ENCODE measurements around the gene LPO. TPM values are rescaled to one million over a fixed set of nuclear protein-coding genes. Genes with fewer than 3 reads are reported as not detected.

The LPO gene
- total RNA-seq, 2 donors from 2014 or later, result not detected

- Mint-ChIP-seq H3K36me3 (ENCODE audit: low read depth) (no peaks in the 10 kb centered on the region), H3K27ac (peak overlapping the region; percentile 56), H3K27me3 (ENCODE audit: insufficient read depth) (peaks cover 9% of the 10 kb centered on the region), H3K4me1 (peaks cover 5% of the 10 kb centered on the region), H3K9me3 (no peaks in the 10 kb centered on the region), H3K4me3 (no peak overlapping the region)
- Histone ChIP-seq H3K9me3 (ENCODE audit: control insufficient read depth, low read length) (no peaks in the 10 kb centered on the region), H3K27ac (ENCODE audit: low read depth, low read length) (no peak overlapping the region), H3K36me3 (ENCODE audit: control insufficient read depth, insufficient read depth, low read length) (no peaks in the 10 kb centered on the region), H3K9ac (ENCODE audit: extremely low read depth, low read length, poor library complexity, severe bottlenecking) (no peak overlapping the region), H3K27me3 (ENCODE audit: control insufficient read depth, insufficient read depth, low read length, poor library complexity, severe bottlenecking) (no peaks in the 10 kb centered on the region), H3K4me3 (ENCODE audit: low read length) (no peak overlapping the region), H3K4me1 (ENCODE audit: control insufficient read depth, insufficient read depth, low read length) (no peaks in the 10 kb centered on the region)
- TF ChIP-seq, protein P1, sequence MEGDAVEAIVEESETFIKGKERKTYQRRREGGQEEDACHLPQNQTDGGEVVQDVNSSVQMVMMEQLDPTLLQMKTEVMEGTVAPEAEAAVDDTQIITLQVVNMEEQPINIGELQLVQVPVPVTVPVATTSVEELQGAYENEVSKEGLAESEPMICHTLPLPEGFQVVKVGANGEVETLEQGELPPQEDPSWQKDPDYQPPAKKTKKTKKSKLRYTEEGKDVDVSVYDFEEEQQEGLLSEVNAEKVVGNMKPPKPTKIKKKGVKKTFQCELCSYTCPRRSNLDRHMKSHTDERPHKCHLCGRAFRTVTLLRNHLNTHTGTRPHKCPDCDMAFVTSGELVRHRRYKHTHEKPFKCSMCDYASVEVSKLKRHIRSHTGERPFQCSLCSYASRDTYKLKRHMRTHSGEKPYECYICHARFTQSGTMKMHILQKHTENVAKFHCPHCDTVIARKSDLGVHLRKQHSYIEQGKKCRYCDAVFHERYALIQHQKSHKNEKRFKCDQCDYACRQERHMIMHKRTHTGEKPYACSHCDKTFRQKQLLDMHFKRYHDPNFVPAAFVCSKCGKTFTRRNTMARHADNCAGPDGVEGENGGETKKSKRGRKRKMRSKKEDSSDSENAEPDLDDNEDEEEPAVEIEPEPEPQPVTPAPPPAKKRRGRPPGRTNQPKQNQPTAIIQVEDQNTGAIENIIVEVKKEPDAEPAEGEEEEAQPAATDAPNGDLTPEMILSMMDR (conservative IDR thresholded peaks at IDR 0.05), result no peak
- no peak for DNase-seq
- 92 to 93% methylated on average over 2 of the region's 2 CpGs for WGBS, 2 experiments (ENCODE audit: insufficient coverage in 1 of 2, insufficient read length in 1 of 2)
Measured at GRCh38 chr17:58289869-58290268, 51.5 kb downstream of the LPO start.

DNA sequence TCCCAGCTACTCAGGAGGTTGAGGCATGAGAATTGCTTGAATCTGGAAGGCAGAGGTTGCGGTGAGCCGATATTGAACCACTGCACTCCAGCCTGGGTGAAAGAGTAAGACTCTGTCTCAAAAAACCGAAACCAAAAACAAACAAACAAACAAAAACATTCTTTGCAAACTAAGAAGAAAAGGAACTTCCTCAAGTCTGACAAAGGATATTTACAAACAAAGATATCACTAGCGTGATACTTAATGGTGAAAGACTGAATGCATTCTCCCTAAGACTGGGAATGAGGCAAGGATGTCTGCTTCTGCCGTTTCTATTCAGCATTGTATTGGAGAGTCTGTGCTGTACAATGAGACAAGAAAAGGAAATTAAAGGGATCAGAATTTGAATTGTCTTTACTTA, 52.9 kb downstream of the LPO start:
- H3K36me3 Mint-ChIP-seq (ENCODE audit: low read depth), result no peaks in the 10 kb centered on the region
- no peak overlapping the region for H3K27ac ChIP-seq (ENCODE audit: low read depth, low read length)
- no peak overlapping the region for H3K4me3 Mint-ChIP-seq
- H3K4me3 ChIP-seq (ENCODE audit: low read length), result no peak overlapping the region
- H3K9me3 Mint-ChIP-seq, result no peaks in the 10 kb centered on the region
- H3K27me3 ChIP-seq (ENCODE audit: control insufficient read depth, insufficient read depth, low read length, poor library complexity, severe bottlenecking), result no peaks in the 10 kb centered on the region
- no peak overlapping the region for H3K9ac ChIP-seq (ENCODE audit: extremely low read depth, low read length, poor library complexity, severe bottlenecking)
- peak; percentile 24 for DNase-seq
- no peaks in the 10 kb centered on the region for H3K9me3 ChIP-seq (ENCODE audit: control insufficient read depth, low read length)
- H3K27ac Mint-ChIP-seq, result no peak overlapping the region
- TF ChIP-seq, protein P1 (conservative IDR thresholded peaks at IDR 0.05), result no peak
- no peaks in the 10 kb centered on the region for H3K4me1 ChIP-seq (ENCODE audit: control insufficient read depth, insufficient read depth, low read length)
- no peaks in the 10 kb centered on the region for H3K36me3 ChIP-seq (ENCODE audit: control insufficient read depth, insufficient read depth, low read length)
- 86 to 92% methylated on average over 4 to 5 of the region's 5 CpGs for WGBS, 2 experiments (ENCODE audit: insufficient coverage in 1 of 2, insufficient read length in 1 of 2)
- peaks cover 9% of the 10 kb centered on the region for H3K27me3 Mint-ChIP-seq (ENCODE audit: insufficient read depth)
- H3K4me1 Mint-ChIP-seq, result no peaks in the 10 kb centered on the region

DNA sequence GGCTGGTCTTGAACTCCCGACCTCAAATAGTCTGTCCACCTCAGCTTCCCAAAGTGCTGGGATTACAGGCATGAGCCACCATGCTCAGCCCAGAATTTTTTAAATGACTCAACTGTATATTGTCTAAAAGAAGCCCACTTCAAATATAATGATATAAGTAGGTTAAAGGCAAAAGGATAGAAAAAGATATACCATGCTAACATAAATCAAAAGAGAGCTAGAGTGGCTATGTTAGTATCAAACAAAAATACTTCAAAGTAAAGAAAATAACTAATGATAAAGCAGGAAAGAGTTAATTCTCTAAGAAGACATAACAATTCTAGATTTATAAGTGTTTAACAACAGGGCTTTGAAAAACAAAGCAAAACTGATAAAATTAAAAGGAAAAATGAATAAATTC, 55.6 kb downstream of the LPO start:
- no peak overlapping the region for H3K27ac Mint-ChIP-seq
- Histone ChIP-seq H3K9me3 (ENCODE audit: control insufficient read depth, low read length) (no peaks in the 10 kb centered on the region), H3K27ac (ENCODE audit: low read depth, low read length) (no peak overlapping the region), H3K4me3 (ENCODE audit: low read length) (no peak overlapping the region), H3K4me1 (ENCODE audit: control insufficient read depth, insufficient read depth, low read length) (no peaks in the 10 kb centered on the region), H3K36me3 (ENCODE audit: control insufficient read depth, insufficient read depth, low read length) (no peaks in the 10 kb centered on the region), H3K9ac (ENCODE audit: extremely low read depth, low read length, poor library complexity, severe bottlenecking) (no peak overlapping the region), H3K27me3 (ENCODE audit: control insufficient read depth, insufficient read depth, low read length, poor library complexity, severe bottlenecking) (no peaks in the 10 kb centered on the region)
- H3K9me3 Mint-ChIP-seq, result no peaks in the 10 kb centered on the region
- peaks cover 9% of the 10 kb centered on the region for H3K27me3 Mint-ChIP-seq (ENCODE audit: insufficient read depth)
- DNase-seq, result peak; percentile 20
- 92 to 100% methylated on average over 1 of the region's 1 CpG for WGBS, 2 experiments (ENCODE audit: insufficient coverage in 1 of 2, insufficient read length in 1 of 2)
- no peaks in the 10 kb centered on the region for H3K4me1 Mint-ChIP-seq
- H3K4me3 Mint-ChIP-seq, result no peak overlapping the region
- H3K36me3 Mint-ChIP-seq (ENCODE audit: low read depth), result no peaks in the 10 kb centered on the region
- TF ChIP-seq, protein P1 (conservative IDR thresholded peaks at IDR 0.05), result no peak

All from endodermal cell (in vitro differentiated cells).